Measurements from ENCODE around the gene CALML3. TPM values are rescaled to one million over a fixed set of nuclear protein-coding genes. Genes with fewer than 3 reads are reported as not detected.

Gene CALML3
- total RNA-seq, 1 experiment from 2014 or later: not detected

GRCh38 chr10:5486853-5487235, 37.9 kb upstream of the CALML3 start:
- CTCF ChIA-PET: no interaction called here
- Histone ChIP-seq H3K4me1 (ENCODE audit: insufficient read depth, low read length, poor library complexity, severe bottlenecking) (no peaks in the 10 kb centered on the region), H3K4me3 (ENCODE audit: low read depth, low read length, poor library complexity, severe bottlenecking) (no peak overlapping the region), H3K27ac (ENCODE audit: low read depth, low read length, poor library complexity, severe bottlenecking) (no peak overlapping the region), H3K9me3 (ENCODE audit: low read depth, low read length, poor library complexity, severe bottlenecking) (no peaks in the 10 kb centered on the region), H3K27me3 (replicated peaks; ENCODE audit: insufficient read depth, low read depth, low read length, poor library complexity) (no peaks in the 10 kb centered on the region), H3K36me3 (ENCODE audit: insufficient read depth, low read length, poor library complexity, severe bottlenecking) (no peaks in the 10 kb centered on the region)
- TF ChIP-seq EZH2 (IDR thresholded peaks at IDR 0.05; ENCODE audit: borderline replicate concordance, low read depth, low read length, poor library complexity, severe bottlenecking) (no peak), CTCF (conservative IDR thresholded peaks at IDR 0.05; ENCODE audit: low read depth, low read length) (no peak)
- POLR2A ChIA-PET (ENCODE audit: low non-redundant PET): no interaction called here
- no TSS peak for BruUV-seq (replicated peaks)
- DNase-seq (ENCODE audit: low spot score): no peak
- intact Hi-C loops (cut with micrococcal nuclease; ENCODE audit: unreplicated experiment): no loop called here

- ChIA-PET POLR2A (ENCODE audit: low non-redundant PET) (no interaction called here), CTCF (no interaction called here)
- DNase-seq (ENCODE audit: low spot score): no peak
- no peak overlapping the region for H3K27ac ChIP-seq (ENCODE audit: low read depth, low read length, poor library complexity, severe bottlenecking)
- BruUV-seq (replicated peaks): no TSS peak
- H3K36me3 ChIP-seq (ENCODE audit: insufficient read depth, low read length, poor library complexity, severe bottlenecking): no peaks in the 10 kb centered on the region
- intact Hi-C loops (cut with micrococcal nuclease; ENCODE audit: unreplicated experiment): no loop called here
- H3K27me3 ChIP-seq (replicated peaks; ENCODE audit: insufficient read depth, low read depth, low read length, poor library complexity): no peaks in the 10 kb centered on the region
- H3K9me3 ChIP-seq (ENCODE audit: low read depth, low read length, poor library complexity, severe bottlenecking): no peaks in the 10 kb centered on the region
- TF ChIP-seq CTCF (conservative IDR thresholded peaks at IDR 0.05; ENCODE audit: low read depth, low read length): no peak
- no peak for TF ChIP-seq EZH2 (IDR thresholded peaks at IDR 0.05; ENCODE audit: borderline replicate concordance, low read depth, low read length, poor library complexity, severe bottlenecking)
- no peaks in the 10 kb centered on the region for H3K4me1 ChIP-seq (ENCODE audit: insufficient read depth, low read length, poor library complexity, severe bottlenecking)
- no peak overlapping the region for H3K4me3 ChIP-seq (ENCODE audit: low read depth, low read length, poor library complexity, severe bottlenecking)
Measured at GRCh38 chr10:5488272-5489161, 36.2 kb upstream of the CALML3 start.

- no peaks in the 10 kb centered on the region for H3K27me3 ChIP-seq (replicated peaks; ENCODE audit: insufficient read depth, low read depth, low read length, poor library complexity)
- CTCF ChIA-PET: no interaction called here
- no peaks in the 10 kb centered on the region for H3K36me3 ChIP-seq (ENCODE audit: insufficient read depth, low read length, poor library complexity, severe bottlenecking)
- H3K9me3 ChIP-seq (ENCODE audit: low read depth, low read length, poor library complexity, severe bottlenecking): no peaks in the 10 kb centered on the region
- no peak overlapping the region for H3K27ac ChIP-seq (ENCODE audit: low read depth, low read length, poor library complexity, severe bottlenecking)
- DNase-seq (ENCODE audit: low spot score): no peak
- no peaks in the 10 kb centered on the region for H3K4me1 ChIP-seq (ENCODE audit: insufficient read depth, low read length, poor library complexity, severe bottlenecking)
- H3K4me3 ChIP-seq (ENCODE audit: low read depth, low read length, poor library complexity, severe bottlenecking): no peak overlapping the region
- POLR2A ChIA-PET (ENCODE audit: low non-redundant PET): no interaction called here
- intact Hi-C loops (cut with micrococcal nuclease; ENCODE audit: unreplicated experiment): no loop called here
- TF ChIP-seq CTCF (conservative IDR thresholded peaks at IDR 0.05; ENCODE audit: low read depth, low read length) (no peak), EZH2 (IDR thresholded peaks at IDR 0.05; ENCODE audit: borderline replicate concordance, low read depth, low read length, poor library complexity, severe bottlenecking) (no peak)
- BruUV-seq (replicated peaks): no TSS peak
Measured at GRCh38 chr10:5490032-5490431, 34.7 kb upstream of the CALML3 start.

All from A673 (cell line).